ENCODE data around the gene TMEM17.

GRCh38 chr2:62526531-62527381 is 20.8 kb upstream of the TMEM17 start:
- TF ChIP-seq, protein P1, sequence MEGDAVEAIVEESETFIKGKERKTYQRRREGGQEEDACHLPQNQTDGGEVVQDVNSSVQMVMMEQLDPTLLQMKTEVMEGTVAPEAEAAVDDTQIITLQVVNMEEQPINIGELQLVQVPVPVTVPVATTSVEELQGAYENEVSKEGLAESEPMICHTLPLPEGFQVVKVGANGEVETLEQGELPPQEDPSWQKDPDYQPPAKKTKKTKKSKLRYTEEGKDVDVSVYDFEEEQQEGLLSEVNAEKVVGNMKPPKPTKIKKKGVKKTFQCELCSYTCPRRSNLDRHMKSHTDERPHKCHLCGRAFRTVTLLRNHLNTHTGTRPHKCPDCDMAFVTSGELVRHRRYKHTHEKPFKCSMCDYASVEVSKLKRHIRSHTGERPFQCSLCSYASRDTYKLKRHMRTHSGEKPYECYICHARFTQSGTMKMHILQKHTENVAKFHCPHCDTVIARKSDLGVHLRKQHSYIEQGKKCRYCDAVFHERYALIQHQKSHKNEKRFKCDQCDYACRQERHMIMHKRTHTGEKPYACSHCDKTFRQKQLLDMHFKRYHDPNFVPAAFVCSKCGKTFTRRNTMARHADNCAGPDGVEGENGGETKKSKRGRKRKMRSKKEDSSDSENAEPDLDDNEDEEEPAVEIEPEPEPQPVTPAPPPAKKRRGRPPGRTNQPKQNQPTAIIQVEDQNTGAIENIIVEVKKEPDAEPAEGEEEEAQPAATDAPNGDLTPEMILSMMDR (conservative IDR thresholded peaks at IDR 0.05; ENCODE audit: low read length) = no peak
- TF ChIP-seq EZH2phosphoT487 (IDR thresholded peaks at IDR 0.05; ENCODE audit: borderline replicate concordance, low read depth, low read length) = no peak
